Amniotic stem cell (primary cell): ENCODE results near the gene THSD7A.
"Not testable (repeated sequence)": the region's sequence is repeated elsewhere in the genome, so short reads cannot be mapped to it uniquely, and the experiment has no call there.

Source experiments
- DNase-seq: peaks from one replicate; lab custom pipeline; 2025; lab: John Stamatoyannopoulos, UW

The THSD7A gene

DNA sequence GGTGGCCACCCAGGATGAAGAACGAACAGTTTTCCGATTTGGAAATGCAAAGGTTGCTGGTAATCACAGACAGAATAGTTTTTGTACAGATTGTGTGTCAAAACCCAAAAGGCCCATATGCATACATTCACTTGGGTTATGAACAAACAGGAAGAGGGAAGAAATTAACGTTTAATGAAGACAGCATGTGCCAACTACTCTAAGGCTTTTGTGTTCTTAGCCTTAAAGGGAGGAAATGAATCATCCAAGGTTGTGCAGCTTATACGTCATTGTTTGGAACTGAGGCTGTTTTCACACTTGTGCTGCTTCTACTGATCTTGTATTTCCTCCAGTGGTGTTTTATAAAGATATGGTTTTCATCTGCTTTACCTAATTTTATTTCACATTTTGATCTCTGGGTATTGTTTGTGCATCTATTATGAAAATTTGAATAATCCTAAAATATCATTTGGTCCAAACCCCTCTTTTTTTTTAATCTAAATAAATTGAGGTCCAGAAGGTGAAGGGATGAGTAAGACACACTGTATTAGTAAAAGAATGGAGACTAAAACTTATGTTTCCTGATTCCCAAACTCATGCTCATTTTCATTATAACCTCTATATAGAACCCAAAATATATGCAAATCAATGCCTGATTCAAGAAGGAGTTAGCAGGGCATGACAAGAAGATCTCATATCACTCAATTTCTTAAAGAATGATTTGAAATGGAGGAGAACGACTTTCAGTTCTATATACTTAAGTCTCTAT lies 373.1 kb downstream of the THSD7A start:
- peak; percentile 14 for DNase-seq

DNA sequence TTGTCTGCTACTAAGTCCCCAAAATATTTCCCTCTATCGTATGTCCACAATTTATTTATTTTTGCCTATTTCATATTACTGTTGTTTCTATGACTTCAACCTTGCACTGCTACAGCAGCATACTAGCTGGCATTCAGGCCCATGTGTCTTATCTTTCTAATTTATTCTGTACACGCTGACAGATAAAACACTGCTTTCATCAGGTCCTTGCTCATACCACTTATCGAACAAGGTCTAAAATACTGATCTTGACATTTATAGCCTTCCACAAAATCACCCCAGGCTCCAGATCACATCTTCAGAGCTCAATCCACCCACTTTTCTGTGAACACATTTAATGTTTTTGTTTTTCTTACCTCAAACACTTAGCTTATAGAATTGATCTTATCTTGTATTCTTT lies 374.6 kb downstream of the THSD7A start:
- DNase-seq: no peak

DNA sequence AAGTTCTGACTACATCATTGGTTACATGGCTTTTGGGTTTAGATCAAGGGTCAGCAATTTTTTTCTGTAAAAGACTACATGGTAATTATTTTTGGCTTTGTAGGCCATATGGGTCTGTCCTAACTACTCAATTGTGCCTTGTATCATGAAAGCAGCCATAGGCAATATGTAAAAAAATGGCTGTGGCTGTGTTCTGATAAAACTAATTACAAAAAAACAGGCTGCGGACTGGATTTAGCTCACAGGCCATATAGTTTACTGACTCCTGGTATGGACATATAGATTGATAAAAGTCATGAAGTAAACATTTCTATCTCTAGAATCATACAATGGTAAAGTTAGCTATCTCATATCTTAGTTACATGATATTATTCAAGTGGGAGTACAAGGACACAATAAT lies 375.4 kb downstream of the THSD7A start:
- DNase-seq: no peak

DNA sequence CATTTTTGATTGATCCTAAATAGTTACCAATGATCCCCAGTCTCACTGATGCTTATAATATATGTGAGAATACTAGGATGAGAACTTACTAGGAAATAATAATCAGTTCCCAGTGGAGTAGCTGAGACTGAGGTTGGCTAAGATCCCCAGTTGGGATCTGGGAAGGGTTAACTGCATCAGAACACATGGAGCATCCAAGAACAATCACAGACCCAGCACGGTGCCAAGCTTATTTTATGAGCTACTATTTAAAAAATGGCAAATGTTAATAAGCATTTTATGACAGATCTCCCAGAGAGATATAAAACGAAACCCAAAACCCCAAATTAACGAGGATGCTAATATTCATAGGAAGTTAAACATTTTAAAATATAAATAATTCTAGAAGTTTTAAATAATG lies 379.5 kb downstream of the THSD7A start:
- DNase-seq: no peak

DNA sequence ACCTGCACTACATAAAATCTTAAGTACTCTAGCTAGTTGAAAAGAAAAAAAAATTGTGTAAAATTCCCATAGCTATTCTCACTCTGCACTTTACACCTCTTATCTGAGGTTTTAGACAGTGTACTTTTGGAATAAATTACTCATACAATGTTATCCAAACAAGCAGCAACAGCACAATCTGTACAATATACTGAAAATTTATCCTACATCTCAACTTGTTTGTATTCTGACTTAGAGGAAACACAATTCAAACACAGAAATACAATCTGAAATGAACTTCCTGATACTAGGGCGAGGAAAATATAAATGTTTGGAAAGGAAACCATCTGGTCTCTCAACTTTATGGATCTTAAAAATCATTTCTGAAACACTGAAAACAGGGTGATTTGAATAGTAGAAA lies 381.7 kb downstream of the THSD7A start:
- DNase-seq: no peak

DNA sequence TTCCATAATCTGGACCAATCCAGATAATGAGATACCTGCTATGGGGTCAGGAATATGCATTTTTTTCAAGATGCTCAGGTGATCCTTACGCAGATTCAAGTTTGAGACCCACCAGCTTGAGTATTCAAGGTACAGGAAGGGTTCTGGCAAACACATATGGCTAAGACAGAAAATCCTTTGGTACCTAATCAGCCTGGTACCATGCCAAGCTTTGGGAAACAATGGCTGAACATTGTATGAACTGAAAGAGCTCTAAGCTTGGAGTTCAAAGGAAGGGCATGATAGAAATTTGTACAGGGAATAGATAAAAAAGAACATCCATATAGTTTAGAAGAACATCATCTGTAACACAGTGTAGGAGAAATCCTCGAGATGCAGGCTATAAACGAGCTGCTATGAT lies 382.7 kb downstream of the THSD7A start:
- no peak for DNase-seq

DNA sequence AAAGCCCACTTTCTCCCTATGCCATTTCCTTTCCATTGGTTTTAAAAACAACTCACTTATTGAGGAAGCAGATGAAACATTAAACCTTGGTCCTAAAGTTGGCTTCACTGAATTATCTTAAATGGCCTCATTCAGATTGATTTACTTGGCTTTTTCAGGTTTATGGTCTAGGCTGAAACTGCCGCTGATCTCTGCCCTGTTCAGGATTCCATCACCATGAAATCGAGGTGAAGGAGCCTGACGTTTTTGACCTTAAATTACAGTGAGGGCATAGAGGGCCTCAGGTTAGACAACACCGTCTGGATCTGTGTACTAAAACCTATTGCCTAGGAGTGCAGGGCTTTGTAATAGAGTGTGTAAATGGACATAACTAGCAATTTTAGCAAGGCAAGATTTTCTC lies 383.7 kb downstream of the THSD7A start:
- no peak for DNase-seq

DNA sequence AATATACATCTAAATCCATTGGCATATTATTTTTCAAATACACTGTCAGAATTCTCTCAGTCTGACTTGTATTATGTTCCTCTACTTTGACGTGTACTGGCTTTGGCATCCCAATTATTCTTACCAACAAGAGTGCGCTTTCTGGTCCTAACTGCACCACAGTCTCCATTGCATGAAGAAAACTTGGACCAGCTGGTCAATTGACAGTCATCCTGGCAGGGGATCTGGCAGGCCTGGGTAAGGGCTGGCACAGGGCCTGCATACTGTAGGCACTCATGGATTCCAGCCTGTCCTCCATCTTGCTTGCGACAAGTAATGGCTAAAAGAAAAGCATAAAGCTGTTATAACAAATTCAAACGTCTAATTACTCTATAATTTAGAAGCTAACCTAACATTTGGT lies 384.9 kb downstream of the THSD7A start:
- DNase-seq: no peak

DNA sequence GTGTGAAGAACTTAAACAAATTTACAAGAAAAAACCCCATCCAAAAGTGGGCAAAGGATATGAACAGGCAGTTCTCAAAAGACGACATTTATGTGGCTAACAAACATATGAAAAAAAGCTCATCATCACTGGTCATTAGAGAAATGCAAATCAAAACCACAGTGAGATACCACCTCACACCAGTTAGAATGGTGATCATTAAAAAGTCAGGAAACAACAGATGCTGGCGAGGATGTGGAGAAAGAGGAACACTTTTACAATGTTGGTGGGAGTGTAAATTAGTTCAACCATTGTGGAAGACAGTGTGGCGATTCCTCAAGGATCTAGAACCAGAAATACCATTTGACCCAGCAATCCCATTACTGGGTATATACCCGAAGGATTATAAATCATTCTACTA lies 388.1 kb downstream of the THSD7A start:
- not testable (repeated sequence) for DNase-seq

DNA sequence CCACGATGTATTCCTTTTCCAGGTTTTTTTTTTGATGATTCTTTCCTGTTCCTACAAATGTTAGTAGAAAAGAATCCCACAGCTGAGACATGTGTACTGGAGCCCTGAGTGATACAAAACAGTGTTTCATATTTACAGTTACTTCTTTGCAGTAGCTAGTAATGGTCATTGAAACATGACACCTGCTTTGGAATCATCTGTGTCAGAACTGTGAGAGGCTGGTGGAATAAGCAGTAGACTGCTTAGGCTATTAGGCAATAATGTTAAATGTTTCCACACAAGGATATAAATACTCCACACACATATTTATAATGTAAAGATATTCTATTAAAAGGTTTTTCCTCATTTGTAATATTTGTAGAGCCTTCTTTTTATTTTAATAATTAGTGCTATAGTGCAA lies 394.0 kb downstream of the THSD7A start:
- DNase-seq: no peak

DNA sequence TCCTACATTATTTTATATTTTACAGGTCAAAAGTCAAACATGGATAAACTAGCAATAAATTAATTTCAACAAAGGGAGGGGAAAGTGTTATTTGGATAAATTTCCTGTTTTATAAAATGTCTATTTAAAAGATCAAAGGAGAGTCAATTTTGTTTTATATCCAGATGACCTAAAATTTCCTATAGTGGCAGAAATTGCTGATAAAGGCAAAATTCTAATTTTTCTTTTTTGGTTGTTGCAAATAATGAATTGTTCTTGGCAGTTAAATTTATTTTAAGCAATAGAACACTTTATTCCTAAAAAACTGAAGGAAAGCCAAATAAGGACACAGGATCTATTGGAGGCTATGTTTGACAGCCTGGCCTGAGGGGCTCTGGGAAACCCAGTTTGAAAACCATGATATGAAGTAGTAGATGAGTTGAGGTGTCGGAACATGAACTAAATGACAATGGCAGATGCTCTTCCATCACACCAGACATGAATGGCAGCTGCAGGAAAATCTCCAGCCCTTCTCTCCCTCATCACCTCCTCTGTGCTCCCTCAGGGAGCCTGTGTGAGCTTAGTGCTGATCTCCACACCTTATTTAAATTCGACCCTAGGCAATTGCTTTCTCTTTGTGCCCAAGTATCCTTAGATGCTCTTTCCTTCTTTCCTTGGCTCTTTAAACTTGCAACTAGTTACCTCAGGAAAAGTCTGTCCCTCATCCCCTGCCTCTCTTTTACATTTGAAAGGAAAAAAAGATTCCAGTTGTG lies 395.0 kb downstream of the THSD7A start:
- no peak for DNase-seq

DNA sequence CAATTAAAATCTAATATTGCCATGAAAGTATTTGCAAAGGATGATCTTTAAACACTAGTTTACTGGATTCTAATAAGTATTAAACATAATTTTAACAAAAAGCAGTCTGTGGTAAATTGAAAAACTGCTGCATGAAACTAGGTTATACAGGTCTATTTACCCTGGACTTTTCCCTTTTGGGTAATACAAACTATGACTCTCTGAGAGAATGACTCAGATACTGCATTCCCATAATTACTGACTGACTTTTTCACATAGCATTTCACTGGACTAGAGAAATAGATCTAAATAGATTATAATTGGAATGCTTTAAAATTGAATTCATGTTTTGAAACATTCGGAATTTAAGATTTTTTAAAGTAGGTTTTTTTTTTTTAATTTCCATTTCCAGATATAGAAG lies 395.7 kb downstream of the THSD7A start:
- DNase-seq: no peak

DNA sequence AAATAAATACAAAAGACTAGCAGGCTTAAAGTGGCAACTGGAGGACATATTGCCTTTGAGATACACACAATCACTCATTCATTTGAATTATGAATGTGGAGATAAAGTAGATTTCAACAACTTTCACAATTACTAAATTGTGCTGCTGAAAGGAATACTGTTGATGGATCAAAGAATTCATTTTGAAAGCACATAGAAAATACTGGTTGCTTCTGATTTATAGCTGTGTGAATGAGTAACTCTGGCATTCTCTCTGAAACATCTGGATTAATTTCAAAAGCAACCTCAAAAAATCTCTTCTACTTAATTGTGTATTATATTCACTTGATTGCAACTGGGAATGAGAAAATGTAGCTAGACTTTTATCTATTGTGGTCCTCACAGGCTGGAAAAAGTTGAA lies 397.6 kb downstream of the THSD7A start:
- no peak for DNase-seq

DNA sequence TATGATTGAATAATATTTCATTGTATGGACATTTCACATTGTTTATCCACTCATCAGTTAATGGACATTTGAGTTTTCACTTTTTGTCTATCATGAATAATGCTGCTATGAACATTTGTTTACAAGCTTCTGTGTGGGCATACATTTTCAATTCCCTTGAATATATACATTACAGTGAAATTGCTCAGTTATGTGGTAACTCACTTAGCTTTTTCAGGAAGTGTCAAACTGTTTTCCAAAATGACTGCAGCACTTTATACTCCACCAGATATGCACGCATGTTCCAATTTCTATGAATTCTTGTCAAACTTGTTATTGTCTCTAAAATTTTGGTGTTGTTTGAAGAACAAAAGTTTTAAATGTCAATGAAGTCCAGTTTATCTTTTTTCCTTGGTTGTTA lies 401.2 kb downstream of the THSD7A start:
- DNase-seq: no peak

DNA sequence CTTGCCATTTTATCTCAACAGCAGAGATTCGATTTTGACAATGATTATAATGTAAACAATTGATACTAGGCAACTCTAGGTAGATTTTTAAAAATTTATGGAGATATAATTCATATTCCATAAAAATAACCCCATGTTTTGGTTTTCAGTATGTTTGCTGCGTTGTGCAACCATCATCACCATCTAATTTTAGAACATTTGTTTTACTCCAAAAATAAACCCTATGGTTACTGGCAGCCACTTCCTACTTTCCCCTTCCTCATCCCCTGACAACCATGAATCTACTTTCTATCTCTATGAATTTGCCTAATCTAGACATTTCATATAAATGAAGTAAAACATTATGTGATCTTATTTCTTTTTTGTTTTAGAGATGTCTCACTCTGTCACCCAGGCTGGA lies 401.9 kb downstream of the THSD7A start:
- no peak for DNase-seq

DNA sequence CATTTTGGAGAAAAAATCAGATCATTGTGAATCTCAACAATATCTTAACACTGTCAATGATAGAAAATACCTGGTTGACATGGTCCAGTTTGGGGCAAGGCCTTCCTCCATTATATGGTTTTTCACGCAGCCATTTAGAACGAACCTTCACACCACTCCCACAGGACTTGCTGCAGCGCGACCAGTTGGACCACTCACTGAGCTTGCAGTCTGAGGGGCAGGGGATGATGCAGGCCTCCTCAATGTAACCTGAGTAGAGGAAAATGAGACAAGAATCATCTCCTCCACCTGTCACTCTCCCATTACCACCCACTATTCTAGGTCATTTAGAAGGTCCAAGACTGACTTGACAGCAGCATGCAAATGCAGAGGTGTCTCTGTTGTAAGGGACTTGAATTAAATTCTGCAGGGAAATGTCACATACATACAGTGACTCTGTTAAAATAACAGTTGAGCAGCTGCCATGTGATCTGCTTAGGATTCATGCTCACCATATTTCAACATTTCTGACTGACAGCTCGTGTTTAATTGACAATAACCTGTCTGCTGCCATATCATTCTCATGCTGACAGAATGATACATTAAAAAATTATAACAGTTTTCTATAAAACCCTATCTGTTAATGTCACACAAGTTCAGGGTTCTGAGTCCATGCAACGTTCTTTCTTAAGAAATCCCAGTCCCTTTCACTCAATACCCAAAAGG lies 403.0 kb downstream of the THSD7A start:
- no peak for DNase-seq

DNA sequence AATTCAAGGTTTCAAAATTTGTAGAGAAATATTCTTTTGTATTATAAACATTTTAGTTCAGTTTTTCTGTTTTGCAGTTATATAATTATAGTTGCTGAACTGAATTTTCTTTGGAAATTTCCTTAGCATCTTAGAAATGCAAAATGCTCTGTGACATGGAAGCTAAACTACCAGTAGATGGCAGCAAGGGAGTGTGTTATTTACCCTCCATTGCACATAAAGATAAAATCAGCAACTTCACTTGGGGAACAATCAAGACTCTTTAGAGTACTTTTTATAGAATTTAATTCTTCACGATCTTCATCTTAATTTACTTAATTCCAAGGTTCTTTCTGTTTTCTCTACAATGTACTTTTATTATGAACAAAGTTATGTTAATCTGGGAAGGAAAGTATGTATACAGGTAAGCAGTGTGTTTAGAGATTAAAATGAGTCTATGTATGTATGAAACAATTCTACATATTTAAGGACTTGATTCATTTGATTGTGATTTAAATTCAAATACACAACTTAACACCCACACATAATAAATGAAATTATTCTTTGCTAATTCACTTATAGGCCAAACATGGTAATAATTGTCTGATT lies 404.2 kb downstream of the THSD7A start:
- peak; percentile 23 for DNase-seq

DNA sequence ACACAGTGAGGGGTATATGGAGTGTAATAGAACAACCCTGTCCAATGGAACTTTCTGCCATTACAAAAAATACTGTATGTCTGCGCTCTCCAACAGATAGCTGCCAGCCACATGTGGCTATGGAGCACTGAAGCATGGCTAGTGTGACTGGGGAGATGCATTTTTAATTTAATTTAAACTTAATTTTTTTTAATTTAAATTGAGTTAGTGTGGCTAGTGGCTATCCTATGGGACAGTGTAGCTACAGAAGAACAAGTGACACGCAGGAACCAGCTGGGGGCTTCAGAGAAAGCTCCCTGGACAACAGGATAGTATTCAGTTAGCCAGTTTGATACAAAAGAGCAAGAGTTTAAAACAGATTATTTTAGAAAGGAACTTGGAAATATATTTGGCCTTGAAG lies 408.0 kb downstream of the THSD7A start:
- DNase-seq: no peak

DNA sequence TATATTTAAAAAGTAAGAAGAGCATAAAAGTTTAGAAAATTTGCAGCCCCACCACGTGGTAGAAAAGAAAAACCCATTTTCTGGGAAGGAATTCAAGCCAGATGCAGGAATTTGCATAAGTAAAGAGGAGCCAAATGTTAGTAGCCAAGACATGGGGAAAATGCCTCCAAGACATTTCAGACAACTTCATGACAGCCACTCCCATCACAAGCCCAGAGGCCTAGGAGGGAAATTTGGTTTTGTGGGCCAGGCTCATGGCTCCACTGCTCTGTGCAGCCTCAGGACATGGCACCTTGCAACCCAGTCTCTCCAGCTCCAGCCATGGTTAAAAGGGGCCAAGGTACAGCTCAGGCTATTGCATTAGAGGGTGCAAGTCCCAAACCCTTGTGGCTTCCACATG lies 411.9 kb downstream of the THSD7A start:
- no peak for DNase-seq

DNA sequence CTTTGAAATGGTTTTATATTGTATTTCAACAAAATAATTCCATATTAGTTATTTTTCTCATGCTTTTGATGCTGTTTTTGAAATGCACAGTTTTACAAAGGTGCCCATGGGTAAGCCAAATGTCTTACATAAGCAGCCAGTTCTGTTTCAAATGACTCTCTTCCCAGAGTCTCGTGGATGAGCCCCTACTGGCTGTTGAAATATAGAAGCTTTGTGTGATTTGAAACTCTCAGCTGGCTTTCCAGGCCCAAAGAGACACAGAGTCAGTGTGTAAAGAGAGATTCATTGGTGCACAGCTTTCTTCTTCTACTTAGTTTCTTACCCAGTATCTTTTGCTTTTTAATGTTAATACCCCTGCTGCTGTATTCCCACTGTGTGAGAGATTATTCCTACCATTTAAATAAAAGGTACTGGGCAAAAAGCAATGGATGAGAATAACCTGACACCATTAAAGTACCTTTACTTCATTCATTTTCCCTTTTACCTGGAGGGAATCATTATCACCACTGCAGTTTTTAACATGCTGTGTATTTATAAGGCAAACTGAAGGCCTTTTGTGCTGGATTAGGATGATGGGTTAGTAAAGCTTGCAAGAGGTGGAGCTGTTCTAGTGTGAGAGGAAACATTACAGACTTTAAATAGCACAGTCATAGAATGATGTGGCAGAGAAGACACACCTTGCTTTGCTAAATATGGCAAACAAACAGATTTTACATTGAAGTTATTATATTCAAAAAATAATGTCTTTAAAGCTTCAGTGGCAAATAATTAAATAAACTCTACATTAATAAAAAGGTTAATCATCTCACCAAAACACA lies 415.1 kb downstream of the THSD7A start:
- no peak for DNase-seq

DNA sequence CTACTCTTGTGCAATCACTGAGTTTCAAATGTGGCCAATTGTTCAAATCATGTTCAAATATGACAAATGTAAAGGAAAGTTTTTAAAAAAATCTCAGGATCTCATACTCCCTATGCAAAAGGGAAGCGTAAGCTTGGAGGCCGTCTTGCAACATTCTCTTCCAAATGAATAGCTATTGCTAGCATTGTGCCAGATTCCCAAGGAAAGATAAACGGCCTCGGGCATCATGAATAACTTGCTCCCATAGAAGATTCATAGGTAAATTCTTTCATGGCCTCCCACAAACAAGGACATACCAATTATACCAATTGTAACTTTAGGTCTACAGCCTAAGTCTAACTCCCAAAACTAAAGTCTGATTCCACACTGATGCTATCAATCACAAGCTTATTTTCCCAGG lies 416.9 kb downstream of the THSD7A start:
- no peak for DNase-seq

DNA sequence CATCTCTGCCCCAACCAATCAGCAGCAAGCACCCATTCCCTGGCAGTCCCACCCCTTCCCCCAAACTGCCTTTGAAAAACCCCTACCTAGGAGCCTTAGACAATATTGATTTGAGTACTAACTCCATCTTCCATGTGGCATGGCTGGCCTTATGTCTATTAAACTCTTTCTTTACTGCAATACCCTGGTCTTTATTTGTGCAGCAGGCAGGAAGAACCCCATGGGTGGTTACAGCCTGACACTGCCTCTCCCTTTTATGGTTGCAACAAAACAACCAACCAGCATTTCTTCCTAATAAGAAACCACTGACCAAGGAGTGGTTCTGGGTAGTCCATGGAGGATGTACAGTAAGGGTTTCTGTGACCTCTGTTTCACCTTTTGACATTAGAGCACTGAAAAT lies 418.1 kb downstream of the THSD7A start:
- DNase-seq: no peak
